Kasumi-1 (cell line): Measurements from ENCODE around the gene ACVR1B.

Source experiments
- DNase-seq, 2 experiments: peaks; one replicate each; lab custom pipeline; 2025; lab: John Stamatoyannopoulos, UW

ACVR1B gene

GRCh38 chr12:52020539-52021336 lies 69.2 kb downstream of the ACVR1B start:
- peak; percentile 86 to 88 for DNase-seq

GRCh38 chr12:52022841-52023181 lies 71.3 kb downstream of the ACVR1B start:
- peak in 1 of 2 experiments; percentile 52 for DNase-seq

- peak; percentile 74 to 77 for DNase-seq
These were observed 71.9 kb downstream of the ACVR1B start for GRCh38 chr12:52023182-52023975.

- DNase-seq: peak; percentile 59 to 60
These were observed 72.6 kb downstream of the ACVR1B start for GRCh38 chr12:52023976-52024688.

GRCh38 chr12:52024845-52025230 lies 73.3 kb downstream of the ACVR1B start:
- peak; percentile 76 to 77 for DNase-seq

- DNase-seq: no peak
These were observed 74.8 kb downstream of the ACVR1B start for GRCh38 chr12:52026263-52026662.

GRCh38 chr12:52027085-52027843 lies 75.8 kb downstream of the ACVR1B start:
- DNase-seq: no peak

- DNase-seq: no peak
These were observed 78.2 kb downstream of the ACVR1B start for GRCh38 chr12:52029685-52030084.

GRCh38 chr12:52032446-52032803 lies 80.9 kb downstream of the ACVR1B start:
- DNase-seq: no peak

GRCh38 chr12:52032804-52033445 lies 81.4 kb downstream of the ACVR1B start:
- peak; percentile 91 for DNase-seq

GRCh38 chr12:52033446-52034140 lies 82.1 kb downstream of the ACVR1B start:
- no peak for DNase-seq

- DNase-seq: no peak
These were observed 83.7 kb downstream of the ACVR1B start for GRCh38 chr12:52035190-52035589.

- no peak for DNase-seq
These were observed 84.4 kb downstream of the ACVR1B start for GRCh38 chr12:52035926-52036325.

- peak in 1 of 2 experiments; percentile 22 for DNase-seq
These were observed 85.2 kb downstream of the ACVR1B start for GRCh38 chr12:52036587-52037171.

- no peak for DNase-seq
These were observed 85.9 kb downstream of the ACVR1B start for GRCh38 chr12:52037248-52037861.

- no peak for DNase-seq
These were observed 86.9 kb downstream of the ACVR1B start for GRCh38 chr12:52038447-52038846.

GRCh38 chr12:52041035-52041434 lies 89.5 kb downstream of the ACVR1B start:
- DNase-seq: no peak

GRCh38 chr12:52041695-52042123 lies 90.2 kb downstream of the ACVR1B start:
- no peak for DNase-seq

GRCh38 chr12:52042706-52043385 lies 91.3 kb downstream of the ACVR1B start:
- no peak for DNase-seq
